Activated naive CD8-positive, alpha-beta T cell treated with anti-CD3 and anti-CD28 coated beads for 36 hours (primary cell): ENCODE measurements around the gene MRTFB. TPM values are rescaled to one million over a fixed set of nuclear protein-coding genes. Genes with fewer than 3 reads are reported as not detected.
A peak's percentile ranks its signal among the peaks of the same experiment; 100 is the strongest.

ENCODE experiments used
- DNase-seq: peaks from one replicate; pipeline ENCODE4 v3.0.0; 2021
- H3K27ac Mint-ChIP-seq: one replicate; pipeline ENCODE4 v1.8.0; 2022; ENCODE audit warnings: mild to moderate bottlenecking, moderate library complexity, mixed read lengths
- H3K27me3 Mint-ChIP-seq: one replicate; pipeline ENCODE4 v1.8.0; 2022; ENCODE audit warnings: mild to moderate bottlenecking, mixed read lengths
- H3K36me3 Mint-ChIP-seq: one replicate; pipeline ENCODE4 v1.8.0; 2021; ENCODE audit warnings: mild to moderate bottlenecking, mixed read lengths
- H3K4me1 Mint-ChIP-seq: one replicate; pipeline ENCODE4 v1.8.0; 2021; ENCODE audit warnings: mixed read lengths
- H3K4me3 Mint-ChIP-seq: one replicate; pipeline ENCODE4 v1.8.0; 2022; ENCODE audit warnings: mild to moderate bottlenecking, moderate library complexity, mixed read lengths
- H3K9me3 Mint-ChIP-seq: one replicate; pipeline ENCODE4 v1.8.0; 2022; ENCODE audit warnings: mixed read lengths
- total RNA-seq, 2 experiments: library from RNA; stranded (reverse); gene quantifications; one replicate each; pipeline ENCODE4 v1.2.3, GENCODE V29; 2021

MRTFB gene
- total RNA-seq, 2 experiments from 2014 or later: 10.9 to 12.4 TPM

GRCh38 chr16:14298374-14299122 is 227.4 kb downstream of the MRTFB start:
- Mint-ChIP-seq H3K27me3 (peaks cover 5% of the 10 kb centered on the region), H3K4me3 (no peak overlapping the region), H3K9me3 (no peaks in the 10 kb centered on the region), H3K4me1 (peaks cover 8% of the 10 kb centered on the region), H3K27ac (no peak overlapping the region), H3K36me3 (no peaks in the 10 kb centered on the region)
- DNase-seq: no peak

- Mint-ChIP-seq H3K9me3 (no peaks in the 10 kb centered on the region), H3K4me1 (peaks cover 8% of the 10 kb centered on the region), H3K36me3 (no peaks in the 10 kb centered on the region), H3K27me3 (peaks cover 5% of the 10 kb centered on the region), H3K27ac (no peak overlapping the region), H3K4me3 (peak overlapping the region; percentile 74)
- peak; percentile 25 for DNase-seq
These were observed 229.6 kb downstream of the MRTFB start for GRCh38 chr16:14300705-14301168.

GRCh38 chr16:14301169-14302030 is 230.3 kb downstream of the MRTFB start:
- peaks cover 8% of the 10 kb centered on the region for H3K4me1 Mint-ChIP-seq
- H3K36me3 Mint-ChIP-seq: no peaks in the 10 kb centered on the region
- no peaks in the 10 kb centered on the region for H3K9me3 Mint-ChIP-seq
- peak overlapping the region; percentile 13 for H3K27ac Mint-ChIP-seq
- peak overlapping the region; percentile 74 for H3K4me3 Mint-ChIP-seq
- DNase-seq: peak; percentile 42
- H3K27me3 Mint-ChIP-seq: peaks cover 5% of the 10 kb centered on the region

DNA sequence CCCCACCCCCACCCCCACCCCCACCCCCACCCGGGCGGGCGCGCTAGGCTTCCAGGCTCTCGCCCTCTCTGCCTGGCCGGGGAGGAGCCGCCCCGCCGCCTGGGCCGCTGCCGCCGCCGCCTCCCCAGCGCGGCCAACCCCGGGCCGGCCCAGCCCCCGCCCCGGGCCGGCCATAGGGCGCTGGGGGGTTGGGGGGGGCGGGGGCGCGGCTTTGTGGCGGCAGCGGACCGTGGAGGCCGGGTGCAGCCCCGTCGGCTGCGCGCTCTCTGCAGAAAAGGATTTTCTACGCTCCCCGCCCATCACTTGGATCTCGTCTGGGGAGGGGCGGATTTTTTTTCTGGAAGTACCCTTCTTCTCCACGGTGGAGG is 230.9 kb downstream of the MRTFB start:
- H3K27me3 Mint-ChIP-seq: peaks cover 5% of the 10 kb centered on the region
- peak; percentile 42 for DNase-seq
- H3K27ac Mint-ChIP-seq: no peak overlapping the region
- H3K36me3 Mint-ChIP-seq: no peaks in the 10 kb centered on the region
- no peaks in the 10 kb centered on the region for H3K9me3 Mint-ChIP-seq
- peak overlapping the region; percentile 77 for H3K4me3 Mint-ChIP-seq
- H3K4me1 Mint-ChIP-seq: peaks cover 11% of the 10 kb centered on the region

- Mint-ChIP-seq H3K27ac (no peak overlapping the region), H3K27me3 (peaks cover 5% of the 10 kb centered on the region), H3K4me1 (peaks cover 14% of the 10 kb centered on the region), H3K36me3 (no peaks in the 10 kb centered on the region), H3K9me3 (no peaks in the 10 kb centered on the region), H3K4me3 (peak overlapping the region; percentile 87)
- DNase-seq: peak; percentile 36
These were observed 231.5 kb downstream of the MRTFB start for GRCh38 chr16:14302399-14303181.

DNA sequence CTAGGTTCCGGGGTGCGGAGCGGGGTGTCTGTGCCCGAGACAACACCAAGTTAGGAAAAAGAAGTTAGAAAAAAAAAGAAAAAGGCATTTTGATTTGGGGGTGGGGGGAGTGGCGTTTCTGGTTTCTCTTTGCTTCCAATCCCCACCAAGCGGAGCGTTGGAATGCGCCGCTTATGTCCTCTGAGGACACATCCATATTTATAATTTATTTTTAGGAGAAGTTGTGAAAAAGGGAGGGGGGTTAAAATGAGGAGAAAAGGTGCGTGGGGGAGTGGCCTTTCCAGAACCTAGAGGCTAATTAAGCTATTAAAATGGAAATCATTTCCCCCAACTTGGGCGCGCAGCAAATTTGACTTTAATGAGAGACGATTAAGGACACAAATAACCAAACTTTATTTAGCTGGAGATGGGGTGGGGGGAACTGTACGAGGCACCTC is 232.1 kb downstream of the MRTFB start:
- no peak overlapping the region for H3K27ac Mint-ChIP-seq
- peaks cover 5% of the 10 kb centered on the region for H3K27me3 Mint-ChIP-seq
- no peaks in the 10 kb centered on the region for H3K36me3 Mint-ChIP-seq
- H3K4me1 Mint-ChIP-seq: peaks cover 18% of the 10 kb centered on the region
- DNase-seq: no peak
- H3K4me3 Mint-ChIP-seq: peak overlapping the region; percentile 87
- no peaks in the 10 kb centered on the region for H3K9me3 Mint-ChIP-seq

DNA sequence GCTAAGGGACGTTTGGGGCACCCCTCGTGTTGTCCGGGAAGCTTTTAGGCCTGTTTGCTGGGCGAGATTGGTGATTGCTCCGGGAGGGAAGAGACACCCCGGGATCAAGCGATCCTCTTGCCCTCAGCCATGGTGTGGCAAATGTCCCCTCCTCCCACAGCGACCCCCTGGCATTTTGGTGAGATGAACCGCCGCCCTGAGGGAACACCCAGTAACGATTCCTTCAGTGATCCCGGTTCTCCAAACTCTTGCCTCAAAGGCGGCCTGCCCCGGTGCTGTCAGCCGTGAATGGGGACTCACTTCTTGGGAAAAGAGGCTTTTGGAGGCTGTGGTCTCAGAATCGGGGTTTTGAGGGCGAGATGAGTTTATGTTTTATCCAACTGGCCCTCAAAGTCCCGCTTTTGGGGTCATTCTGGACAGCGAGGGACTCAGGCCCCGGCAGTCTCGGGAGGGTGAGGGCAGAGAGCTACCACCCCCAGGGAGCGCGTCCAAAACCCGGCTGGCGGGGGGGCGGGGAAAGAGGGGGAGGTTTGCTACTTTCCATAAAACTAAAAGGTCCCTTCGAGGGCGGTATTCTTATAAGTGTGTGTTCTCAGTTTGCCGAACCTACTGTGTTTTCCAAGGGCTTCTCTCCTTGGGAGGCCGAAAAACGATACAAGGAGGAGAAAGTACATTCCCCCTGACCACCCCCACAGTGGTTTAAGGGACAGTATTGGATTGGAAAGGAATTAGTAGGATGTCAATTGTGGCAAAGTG is 232.7 kb downstream of the MRTFB start:
- no peak for DNase-seq
- Mint-ChIP-seq H3K27me3 (peaks cover 5% of the 10 kb centered on the region), H3K9me3 (no peaks in the 10 kb centered on the region), H3K36me3 (no peaks in the 10 kb centered on the region), H3K4me3 (peak overlapping the region; percentile 87), H3K27ac (no peak overlapping the region), H3K4me1 (peaks cover 25% of the 10 kb centered on the region)

DNA sequence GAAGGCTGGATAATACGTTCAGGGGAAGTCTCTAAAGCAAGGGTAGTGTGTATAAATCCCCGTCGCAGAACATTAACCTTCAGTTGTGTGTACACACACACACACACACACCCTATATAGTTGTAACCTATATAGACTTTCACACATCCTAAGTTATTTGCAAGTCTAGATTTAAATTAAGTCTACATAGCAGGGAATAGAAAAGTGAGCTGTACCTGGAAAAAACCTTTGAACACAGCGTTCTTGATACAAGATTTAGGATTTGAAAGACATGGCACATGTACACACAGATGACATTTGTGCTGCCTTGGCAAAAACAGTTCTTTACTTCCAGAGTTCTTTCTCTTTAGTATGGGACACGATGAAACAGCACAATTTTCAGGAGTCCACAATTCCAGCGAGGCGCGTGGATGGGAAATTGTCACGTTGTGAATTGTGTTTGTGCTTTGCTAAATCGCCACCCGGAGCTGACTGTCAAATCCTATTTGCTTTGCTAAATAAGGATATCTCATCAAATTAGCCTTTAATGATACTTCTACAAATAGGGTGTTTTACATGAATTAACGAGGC is 233.9 kb downstream of the MRTFB start:
- H3K4me3 Mint-ChIP-seq: no peak overlapping the region
- no peak overlapping the region for H3K27ac Mint-ChIP-seq
- no peak for DNase-seq
- H3K9me3 Mint-ChIP-seq: no peaks in the 10 kb centered on the region
- H3K4me1 Mint-ChIP-seq: peaks cover 36% of the 10 kb centered on the region
- no peaks in the 10 kb centered on the region for H3K36me3 Mint-ChIP-seq
- H3K27me3 Mint-ChIP-seq: peaks cover 5% of the 10 kb centered on the region

- H3K4me3 Mint-ChIP-seq: no peak overlapping the region
- no peak overlapping the region for H3K27ac Mint-ChIP-seq
- no peaks in the 10 kb centered on the region for H3K27me3 Mint-ChIP-seq
- H3K4me1 Mint-ChIP-seq: peaks cover 35% of the 10 kb centered on the region
- H3K36me3 Mint-ChIP-seq: no peaks in the 10 kb centered on the region
- DNase-seq: no peak
- H3K9me3 Mint-ChIP-seq: no peaks in the 10 kb centered on the region
These were observed 235.5 kb downstream of the MRTFB start for GRCh38 chr16:14306485-14307058.

- Mint-ChIP-seq H3K4me1 (peaks cover 35% of the 10 kb centered on the region), H3K9me3 (no peaks in the 10 kb centered on the region), H3K27me3 (no peaks in the 10 kb centered on the region), H3K36me3 (no peaks in the 10 kb centered on the region), H3K27ac (no peak overlapping the region), H3K4me3 (no peak overlapping the region)
- no peak for DNase-seq
These were observed 236.0 kb downstream of the MRTFB start for GRCh38 chr16:14307059-14307526.

DNA sequence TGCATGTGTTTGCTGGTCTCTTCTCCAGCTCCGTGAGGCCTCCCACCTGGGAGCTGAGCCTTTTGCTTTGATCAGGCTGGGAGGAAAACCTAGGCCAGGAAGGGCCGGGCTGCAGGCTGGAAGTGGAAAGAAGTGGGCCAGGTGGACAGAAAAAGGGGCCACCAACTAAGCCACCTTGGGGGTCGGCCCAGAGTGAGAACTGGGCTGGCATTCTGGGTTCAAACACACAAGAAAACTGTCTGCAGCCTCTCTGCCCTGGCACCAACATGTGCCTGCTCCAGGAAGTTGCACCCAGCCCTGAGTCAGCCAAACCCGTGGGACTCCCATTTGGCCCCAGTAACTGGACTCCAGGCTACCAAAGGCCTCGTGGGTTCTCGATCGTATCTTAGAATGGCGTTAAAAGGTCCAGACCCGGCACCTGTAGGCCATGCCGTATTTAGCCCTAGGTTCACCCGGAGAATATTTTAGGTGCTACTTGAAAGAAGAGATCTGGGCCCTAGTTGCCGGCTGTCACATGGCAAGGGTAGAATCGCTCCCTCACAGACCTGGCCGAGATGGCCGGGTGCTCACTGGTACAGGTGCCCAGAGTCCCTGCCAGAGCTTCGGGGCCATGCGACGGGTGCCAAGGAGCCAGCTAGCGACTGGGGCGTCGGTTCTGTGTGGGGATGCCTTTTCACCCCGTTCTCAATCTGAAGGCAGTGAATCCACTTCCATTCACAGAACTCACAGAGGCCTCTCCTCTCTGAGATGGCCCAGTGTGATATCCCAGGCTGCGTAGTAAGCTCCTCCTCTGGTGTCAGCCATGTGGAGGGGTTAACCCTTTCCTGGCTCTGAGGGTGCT is 236.6 kb downstream of the MRTFB start:
- no peaks in the 10 kb centered on the region for H3K27me3 Mint-ChIP-seq
- H3K27ac Mint-ChIP-seq: no peak overlapping the region
- H3K36me3 Mint-ChIP-seq: no peaks in the 10 kb centered on the region
- DNase-seq: no peak
- peaks cover 35% of the 10 kb centered on the region for H3K4me1 Mint-ChIP-seq
- H3K4me3 Mint-ChIP-seq: no peak overlapping the region
- H3K9me3 Mint-ChIP-seq: no peaks in the 10 kb centered on the region

GRCh38 chr16:14308368-14308723 is 237.2 kb downstream of the MRTFB start:
- DNase-seq: no peak
- no peaks in the 10 kb centered on the region for H3K36me3 Mint-ChIP-seq
- H3K27me3 Mint-ChIP-seq: no peaks in the 10 kb centered on the region
- no peak overlapping the region for H3K27ac Mint-ChIP-seq
- peak overlapping the region; percentile 71 for H3K4me3 Mint-ChIP-seq
- peaks cover 34% of the 10 kb centered on the region for H3K4me1 Mint-ChIP-seq
- H3K9me3 Mint-ChIP-seq: no peaks in the 10 kb centered on the region
